SK-N-SH (cell line): Measurements from ENCODE around the gene CLEC16A. TPM values are rescaled to one million over a fixed set of nuclear protein-coding genes. Genes with fewer than 3 reads are reported as not detected.

Source experiments
- CTCF ChIA-PET: fragments of 300-600, 350-600 bp; formaldehyde crosslinking; extraction: SDS; loops from one replicate; lab custom pipeline; 2021; lab: Yijun Ruan, JAX
- POLR2A ChIA-PET: fragments of 350-600 bp; sonication (Branson Sonifier 250); formaldehyde crosslinking; extraction: SDS; loops from one replicate; lab custom pipeline; 2020; ENCODE audit warnings: antibody characterized with exemption, inconsistent platforms; lab: Yijun Ruan, JAX
- DNase-seq: peaks from one replicate; pipeline ENCODE4 v3.0.0; 2012
- H2AFZ ChIP-seq: fragments of 200-600 bp; sonication (generic); 2 replicates; pipeline ENCODE4 v1.8.1; 2016; ENCODE audit warnings: antibody characterized with exemption, mild to moderate bottlenecking, low read depth
- H3F3A ChIP-seq: fragments of 200-600 bp; sonication (generic); replicated peaks from 2 replicates; pipeline ENCODE3; 2016; ENCODE audit warnings: antibody characterized with exemption, mild to moderate bottlenecking; ENCODE audit not compliant: insufficient read depth
- H3K27ac ChIP-seq, 2 experiments: fragments of 200-500 bp in 1 of 2; fragments of 200-600 bp in 1 of 2; sonication (Bioruptor generic) in 1 of 2; sonication (generic), shearing (Covaris generic) in 1 of 2; 2 replicates each; pipeline versions ENCODE4 v1.5.1 to v1.6.1; 2014 to 2016; ENCODE audit warnings: low read depth in 2 of 2, inconsistent platforms in 1 of 2, low read length in 1 of 2, mild to moderate bottlenecking in 1 of 2, mixed read lengths in 1 of 2
- H3K27me3 ChIP-seq: fragments of 200-600 bp; sonication (generic), shearing (Covaris generic); 2 replicates; pipeline ENCODE4 v1.6.1; 2016; ENCODE audit warnings: mixed run types; ENCODE audit not compliant: insufficient read depth
- H3K36me3 ChIP-seq, 2 experiments: fragments of 200-500 bp in 1 of 2; fragments of 200-600 bp in 1 of 2; sonication (Bioruptor generic) in 1 of 2; sonication (generic) in 1 of 2; replicated peaks in 1 of 2; 2 replicates each; pipeline versions ENCODE3 to v1.5.1; 2014 to 2016; ENCODE audit warnings: low read length in 1 of 2, mild to moderate bottlenecking in 1 of 2; ENCODE audit not compliant: insufficient read depth in 2 of 2, control insufficient read depth in 1 of 2
- H3K4me1 ChIP-seq, 2 experiments: fragments of 200-500 bp in 1 of 2; fragments of 200-600 bp in 1 of 2; sonication (Bioruptor generic) in 1 of 2; sonication (generic), shearing (Covaris generic) in 1 of 2; 2 replicates each; pipeline versions ENCODE4 v1.5.1 to v1.6.1; 2014 to 2016; ENCODE audit warnings: low read depth in 1 of 2, low read length in 1 of 2, mixed run types in 1 of 2; ENCODE audit not compliant: insufficient read depth in 2 of 2, control insufficient read depth in 1 of 2
- H3K4me2 ChIP-seq: fragments of 200-600 bp; sonication (generic), shearing (Covaris generic); 2 replicates; pipeline ENCODE4 v1.6.1; 2017; ENCODE audit warnings: mixed run types
- H3K4me3 ChIP-seq, 2 experiments: fragments of 200-500 bp in 1 of 2; fragments of 200-600 bp in 1 of 2; sonication (Bioruptor generic) in 1 of 2; sonication (generic), shearing (Covaris generic) in 1 of 2; 2 replicates each; pipeline versions ENCODE4 v1.5.1 to v1.8.1; 2014 to 2016; ENCODE audit warnings: low read depth in 2 of 2, inconsistent platforms in 1 of 2, low read length in 1 of 2, mild to moderate bottlenecking in 1 of 2, mixed read lengths in 1 of 2, moderate library complexity in 1 of 2
- H3K79me2 ChIP-seq: fragments of 200-600 bp; sonication (generic); 2 replicates; pipeline ENCODE4 v1.8.1; 2017; ENCODE audit warnings: mild to moderate bottlenecking; ENCODE audit not compliant: insufficient read depth
- H3K9ac ChIP-seq: fragments of 200-600 bp; sonication (generic); 2 replicates; pipeline ENCODE4 v1.6.1; 2017; ENCODE audit warnings: mixed run types
- H3K9me2 ChIP-seq: fragments of 200-600 bp; sonication (generic); 2 replicates; pipeline ENCODE4 v1.6.1; 2017; ENCODE audit warnings: mixed run types
- H3K9me3 ChIP-seq: fragments of 200-600 bp; sonication (generic); 2 replicates; pipeline ENCODE4 v1.6.1; 2017; ENCODE audit warnings: mixed run types, mild to moderate bottlenecking, moderate library complexity
- H4K20me1 ChIP-seq: fragments of 200-600 bp; sonication (generic); 2 replicates; pipeline ENCODE4 v1.6.1; 2017; ENCODE audit warnings: mild to moderate bottlenecking, mixed run types; ENCODE audit not compliant: insufficient read depth
- CHD2 ChIP-seq: fragments of 150-350 bp; IDR thresholded peaks from 2 replicates; pipeline ENCODE4 v1.6.1; 2018; ENCODE audit warnings: low read length; ENCODE audit not compliant: partially characterized antibody
- EZH2phosphoT487 ChIP-seq: fragments of 200-600 bp; sonication (generic); IDR thresholded peaks from 2 replicates; pipeline ENCODE4 v1.6.1; 2017; ENCODE audit warnings: low read depth, mixed run types, mild to moderate bottlenecking, antibody characterized with exemption, moderate library complexity, borderline replicate concordance
- FOXJ3 ChIP-seq: sonication (generic); formaldehyde crosslinking; IDR thresholded peaks from 2 replicates; pipeline ENCODE4 v1.5.1; 2020; ENCODE audit warnings: mild to moderate bottlenecking, missing genetic modification reagents
- FOXM1 ChIP-seq: IDR thresholded peaks from 2 replicates; pipeline ENCODE4 v1.4.0; 2012; ENCODE audit warnings: low read depth, mild to moderate bottlenecking
- GABPA ChIP-seq: IDR thresholded peaks from 2 replicates; pipeline ENCODE4 v1.4.0; 2012; ENCODE audit warnings: low read depth, mild to moderate bottlenecking
- JUND ChIP-seq: IDR thresholded peaks from 2 replicates; pipeline ENCODE4 v1.4.0; 2012
- NRF1 ChIP-seq: IDR thresholded peaks from 2 replicates; pipeline ENCODE4 v1.6.1; 2012; ENCODE audit warnings: low read depth, mild to moderate bottlenecking, low read length
- POLR2AphosphoS5 ChIP-seq: IDR thresholded peaks from 2 replicates; pipeline ENCODE4 v1.6.1; 2012; ENCODE audit warnings: low read depth, low read length
- RAD21 ChIP-seq: IDR thresholded peaks from 2 replicates; pipeline ENCODE4 v1.6.1; 2012; ENCODE audit warnings: mild to moderate bottlenecking, low read length
- RFX5 ChIP-seq: IDR thresholded peaks from 2 replicates; pipeline ENCODE4 v1.6.1; 2012; ENCODE audit warnings: mild to moderate bottlenecking, improper control_type of control experiment, low read length
- RXRA ChIP-seq: IDR thresholded peaks from 2 replicates; pipeline ENCODE4 v1.4.0; 2012; ENCODE audit warnings: low read depth, mild to moderate bottlenecking, borderline replicate concordance
- WGBS: methylation state at CpG from one replicate; pipeline ENCODE4 v1.1.6; 2017; ENCODE audit warnings: low lambda C conversion rate; 5-methylcytosine and 5-hydroxymethylcytosine counted together
- polyA plus RNA-seq, 3 experiments: library from polyadenylated mRNA; depleted of rRNA; stranded (reverse); fragments of >200 nt; gene quantifications; 2 replicates each; pipeline ENCODE4 v1.2.3, GENCODE V29; 2012
- TF ChIP-seq, protein P1 (sequence below): IDR thresholded peaks from 2 replicates; pipeline ENCODE4 v1.6.1; 2012; ENCODE audit warnings: mild to moderate bottlenecking, low read depth, low read length, moderate library complexity
- TF ChIP-seq, protein P2 (sequence below): fragments of 150-350 bp; IDR thresholded peaks from 2 replicates; pipeline ENCODE4 v1.6.1; 2017; ENCODE audit warnings: antibody characterized with exemption, low read length, low read depth, borderline replicate concordance
- TF ChIP-seq, protein P3 (sequence below): IDR thresholded peaks from 2 replicates; pipeline ENCODE4; 2012
- TF ChIP-seq, protein P4 (sequence below): fragments of 150-350 bp; IDR thresholded peaks from 2 replicates; pipeline ENCODE4 v1.6.1; 2016; ENCODE audit warnings: mild to moderate bottlenecking, low read depth, low read length
- TF ChIP-seq, protein P5 (sequence below): fragments of 200-600 bp; sonication (generic); IDR thresholded peaks from 2 replicates; pipeline ENCODE4 v1.6.1; 2017; ENCODE audit warnings: antibody characterized with exemption, mild to moderate bottlenecking, moderate library complexity

Gene CLEC16A
- polyA plus RNA-seq, 1 of the 3 experiments (the other 2 are of a cell fraction) = 13.7 TPM

DNA sequence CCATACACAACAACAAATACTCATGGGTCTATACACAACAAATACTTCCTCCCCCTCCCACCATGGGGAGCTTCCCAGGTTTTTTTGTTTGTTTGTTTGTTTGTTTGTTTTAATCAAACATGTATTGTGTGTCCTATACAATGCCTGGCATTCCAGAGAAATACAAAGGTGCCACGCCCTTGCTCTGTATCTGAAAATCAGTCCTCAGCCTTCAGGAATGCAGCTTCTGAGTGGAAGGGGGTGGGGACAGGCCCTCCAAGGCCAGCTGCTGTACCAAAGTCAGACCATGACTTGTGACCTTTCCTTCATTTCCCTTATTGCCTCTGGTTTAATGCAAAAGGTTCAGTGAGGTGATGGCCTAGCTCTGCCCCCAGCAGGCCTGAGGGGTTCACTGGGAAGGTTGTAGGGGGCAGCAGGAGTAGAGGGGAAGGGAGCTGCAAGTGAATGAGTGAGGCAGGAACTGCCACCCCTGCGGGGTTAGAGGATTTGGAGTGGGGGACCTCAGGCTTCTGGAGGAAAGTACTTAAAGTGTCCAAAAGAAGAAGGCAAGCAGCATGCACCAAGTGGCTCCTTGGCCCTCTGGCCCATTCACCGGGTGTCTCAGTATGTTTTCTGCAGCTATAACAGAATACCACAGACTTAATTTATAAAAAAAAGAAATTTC lies 105.2 kb downstream of the CLEC16A start:
- Histone ChIP-seq H3K4me3 (no peak overlapping the region), H4K20me1 (no peaks in the 10 kb centered on the region), H3K9ac (no peak overlapping the region), H3K27me3 (no peaks in the 10 kb centered on the region), H3K27ac (no peak overlapping the region), H3K9me2 (no peaks in the 10 kb centered on the region), H2AFZ (no peak overlapping the region), H3K9me3 (no peaks in the 10 kb centered on the region), H3K4me1 (peaks cover 25 to 31% of the 10 kb centered on the region in 2 experiments), H3K79me2 (no peaks in the 10 kb centered on the region), H3K36me3 (peaks cover 13 to 14% of the 10 kb centered on the region in 2 experiments), H3K4me2 (no peak overlapping the region), H3F3A (peaks cover 12% of the 10 kb centered on the region)
- POLR2A ChIA-PET = no interaction called here
- CTCF ChIA-PET = interaction anchor here (1.6 kb wide), 2 partner anchors 78 to 206 kb away, joined by 4 read pairs; partner anchors contain the start of gene SOCS1
- no peak for DNase-seq
- no peak for TF ChIP-seq FOXJ3 (CRISPR knock-in tag)
- no peak for TF ChIP-seq NRF1
- TF ChIP-seq RFX5 = no peak
- TF ChIP-seq, protein P1, sequence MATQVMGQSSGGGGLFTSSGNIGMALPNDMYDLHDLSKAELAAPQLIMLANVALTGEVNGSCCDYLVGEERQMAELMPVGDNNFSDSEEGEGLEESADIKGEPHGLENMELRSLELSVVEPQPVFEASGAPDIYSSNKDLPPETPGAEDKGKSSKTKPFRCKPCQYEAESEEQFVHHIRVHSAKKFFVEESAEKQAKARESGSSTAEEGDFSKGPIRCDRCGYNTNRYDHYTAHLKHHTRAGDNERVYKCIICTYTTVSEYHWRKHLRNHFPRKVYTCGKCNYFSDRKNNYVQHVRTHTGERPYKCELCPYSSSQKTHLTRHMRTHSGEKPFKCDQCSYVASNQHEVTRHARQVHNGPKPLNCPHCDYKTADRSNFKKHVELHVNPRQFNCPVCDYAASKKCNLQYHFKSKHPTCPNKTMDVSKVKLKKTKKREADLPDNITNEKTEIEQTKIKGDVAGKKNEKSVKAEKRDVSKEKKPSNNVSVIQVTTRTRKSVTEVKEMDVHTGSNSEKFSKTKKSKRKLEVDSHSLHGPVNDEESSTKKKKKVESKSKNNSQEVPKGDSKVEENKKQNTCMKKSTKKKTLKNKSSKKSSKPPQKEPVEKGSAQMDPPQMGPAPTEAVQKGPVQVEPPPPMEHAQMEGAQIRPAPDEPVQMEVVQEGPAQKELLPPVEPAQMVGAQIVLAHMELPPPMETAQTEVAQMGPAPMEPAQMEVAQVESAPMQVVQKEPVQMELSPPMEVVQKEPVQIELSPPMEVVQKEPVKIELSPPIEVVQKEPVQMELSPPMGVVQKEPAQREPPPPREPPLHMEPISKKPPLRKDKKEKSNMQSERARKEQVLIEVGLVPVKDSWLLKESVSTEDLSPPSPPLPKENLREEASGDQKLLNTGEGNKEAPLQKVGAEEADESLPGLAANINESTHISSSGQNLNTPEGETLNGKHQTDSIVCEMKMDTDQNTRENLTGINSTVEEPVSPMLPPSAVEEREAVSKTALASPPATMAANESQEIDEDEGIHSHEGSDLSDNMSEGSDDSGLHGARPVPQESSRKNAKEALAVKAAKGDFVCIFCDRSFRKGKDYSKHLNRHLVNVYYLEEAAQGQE = no peak
- no peak for TF ChIP-seq EZH2phosphoT487
- TF ChIP-seq, protein P2, sequence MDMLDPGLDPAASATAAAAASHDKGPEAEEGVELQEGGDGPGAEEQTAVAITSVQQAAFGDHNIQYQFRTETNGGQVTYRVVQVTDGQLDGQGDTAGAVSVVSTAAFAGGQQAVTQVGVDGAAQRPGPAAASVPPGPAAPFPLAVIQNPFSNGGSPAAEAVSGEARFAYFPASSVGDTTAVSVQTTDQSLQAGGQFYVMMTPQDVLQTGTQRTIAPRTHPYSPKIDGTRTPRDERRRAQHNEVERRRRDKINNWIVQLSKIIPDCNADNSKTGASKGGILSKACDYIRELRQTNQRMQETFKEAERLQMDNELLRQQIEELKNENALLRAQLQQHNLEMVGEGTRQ = no peak
- TF ChIP-seq GABPA = no peak
- 87% methylated on average over 3 of the region's 3 CpGs for WGBS

DNA sequence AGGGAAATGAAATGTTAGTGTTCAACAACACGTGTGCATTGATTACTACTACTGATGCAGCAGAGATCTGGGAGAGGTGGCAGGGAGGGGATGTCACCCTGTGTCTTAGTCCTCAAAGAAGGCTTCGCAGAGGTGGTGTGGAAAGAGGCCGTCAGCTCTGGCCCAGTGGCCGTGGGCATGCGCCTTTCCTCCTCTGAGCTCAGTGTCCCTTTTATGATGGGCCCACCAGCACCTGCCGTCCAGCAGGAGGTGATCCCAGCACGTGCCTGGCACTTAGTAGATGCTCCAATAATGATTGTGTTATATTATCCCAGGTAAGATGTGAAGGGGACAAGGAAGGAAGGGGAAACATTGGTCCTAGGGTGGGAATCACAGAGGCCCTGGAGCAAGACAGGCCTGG lies 106.2 kb downstream of the CLEC16A start:
- ChIA-PET CTCF (interaction anchor here (0.8 to 1.6 kb wide), 3 partner anchors 79 to 205 kb away, joined by 3 to 4 read pairs (median 4); partner anchors contain the start of gene SOCS1), POLR2A (no interaction called here)
- Histone ChIP-seq H3K27me3 (no peaks in the 10 kb centered on the region), H3K9me2 (no peaks in the 10 kb centered on the region), H3K9me3 (no peaks in the 10 kb centered on the region), H3K27ac (no peak overlapping the region), H3F3A (peaks cover 11% of the 10 kb centered on the region), H3K4me3 (no peak overlapping the region), H3K4me1 (peaks cover 25 to 29% of the 10 kb centered on the region in 2 experiments), H3K4me2 (no peak overlapping the region), H3K9ac (no peak overlapping the region), H3K36me3 (peaks cover 9 to 16% of the 10 kb centered on the region in 2 experiments), H4K20me1 (no peaks in the 10 kb centered on the region), H2AFZ (no peak overlapping the region), H3K79me2 (no peaks in the 10 kb centered on the region)
- no peak for TF ChIP-seq FOXM1
- TF ChIP-seq NRF1 = no peak
- TF ChIP-seq, protein P2 = no peak
- TF ChIP-seq, protein P3, sequence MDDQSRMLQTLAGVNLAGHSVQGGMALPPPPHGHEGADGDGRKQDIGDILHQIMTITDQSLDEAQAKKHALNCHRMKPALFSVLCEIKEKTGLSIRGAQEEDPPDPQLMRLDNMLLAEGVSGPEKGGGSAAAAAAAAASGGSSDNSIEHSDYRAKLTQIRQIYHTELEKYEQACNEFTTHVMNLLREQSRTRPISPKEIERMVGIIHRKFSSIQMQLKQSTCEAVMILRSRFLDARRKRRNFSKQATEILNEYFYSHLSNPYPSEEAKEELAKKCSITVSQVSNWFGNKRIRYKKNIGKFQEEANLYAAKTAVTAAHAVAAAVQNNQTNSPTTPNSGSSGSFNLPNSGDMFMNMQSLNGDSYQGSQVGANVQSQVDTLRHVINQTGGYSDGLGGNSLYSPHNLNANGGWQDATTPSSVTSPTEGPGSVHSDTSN = no peak
- TF ChIP-seq RAD21 = no peak
- TF ChIP-seq CHD2 = no peak
- TF ChIP-seq RXRA = no peak
- TF ChIP-seq JUND = no peak
- no peak for TF ChIP-seq POLR2AphosphoS5
- TF ChIP-seq, protein P4, sequence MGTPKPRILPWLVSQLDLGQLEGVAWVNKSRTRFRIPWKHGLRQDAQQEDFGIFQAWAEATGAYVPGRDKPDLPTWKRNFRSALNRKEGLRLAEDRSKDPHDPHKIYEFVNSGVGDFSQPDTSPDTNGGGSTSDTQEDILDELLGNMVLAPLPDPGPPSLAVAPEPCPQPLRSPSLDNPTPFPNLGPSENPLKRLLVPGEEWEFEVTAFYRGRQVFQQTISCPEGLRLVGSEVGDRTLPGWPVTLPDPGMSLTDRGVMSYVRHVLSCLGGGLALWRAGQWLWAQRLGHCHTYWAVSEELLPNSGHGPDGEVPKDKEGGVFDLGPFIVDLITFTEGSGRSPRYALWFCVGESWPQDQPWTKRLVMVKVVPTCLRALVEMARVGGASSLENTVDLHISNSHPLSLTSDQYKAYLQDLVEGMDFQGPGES = no peak
- TF ChIP-seq FOXJ3 (CRISPR knock-in tag) = no peak
- TF ChIP-seq, protein P5, sequence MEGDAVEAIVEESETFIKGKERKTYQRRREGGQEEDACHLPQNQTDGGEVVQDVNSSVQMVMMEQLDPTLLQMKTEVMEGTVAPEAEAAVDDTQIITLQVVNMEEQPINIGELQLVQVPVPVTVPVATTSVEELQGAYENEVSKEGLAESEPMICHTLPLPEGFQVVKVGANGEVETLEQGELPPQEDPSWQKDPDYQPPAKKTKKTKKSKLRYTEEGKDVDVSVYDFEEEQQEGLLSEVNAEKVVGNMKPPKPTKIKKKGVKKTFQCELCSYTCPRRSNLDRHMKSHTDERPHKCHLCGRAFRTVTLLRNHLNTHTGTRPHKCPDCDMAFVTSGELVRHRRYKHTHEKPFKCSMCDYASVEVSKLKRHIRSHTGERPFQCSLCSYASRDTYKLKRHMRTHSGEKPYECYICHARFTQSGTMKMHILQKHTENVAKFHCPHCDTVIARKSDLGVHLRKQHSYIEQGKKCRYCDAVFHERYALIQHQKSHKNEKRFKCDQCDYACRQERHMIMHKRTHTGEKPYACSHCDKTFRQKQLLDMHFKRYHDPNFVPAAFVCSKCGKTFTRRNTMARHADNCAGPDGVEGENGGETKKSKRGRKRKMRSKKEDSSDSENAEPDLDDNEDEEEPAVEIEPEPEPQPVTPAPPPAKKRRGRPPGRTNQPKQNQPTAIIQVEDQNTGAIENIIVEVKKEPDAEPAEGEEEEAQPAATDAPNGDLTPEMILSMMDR = no peak
- DNase-seq = no peak
- 99% methylated on average over 5 of the region's 7 CpGs for WGBS
